Measurements from ENCODE around the gene PLCB1.
"Not testable (repeated sequence)": the region's sequence is repeated elsewhere in the genome, so short reads cannot be mapped to it uniquely, and the experiment has no call there.

PLCB1 gene

DNA sequence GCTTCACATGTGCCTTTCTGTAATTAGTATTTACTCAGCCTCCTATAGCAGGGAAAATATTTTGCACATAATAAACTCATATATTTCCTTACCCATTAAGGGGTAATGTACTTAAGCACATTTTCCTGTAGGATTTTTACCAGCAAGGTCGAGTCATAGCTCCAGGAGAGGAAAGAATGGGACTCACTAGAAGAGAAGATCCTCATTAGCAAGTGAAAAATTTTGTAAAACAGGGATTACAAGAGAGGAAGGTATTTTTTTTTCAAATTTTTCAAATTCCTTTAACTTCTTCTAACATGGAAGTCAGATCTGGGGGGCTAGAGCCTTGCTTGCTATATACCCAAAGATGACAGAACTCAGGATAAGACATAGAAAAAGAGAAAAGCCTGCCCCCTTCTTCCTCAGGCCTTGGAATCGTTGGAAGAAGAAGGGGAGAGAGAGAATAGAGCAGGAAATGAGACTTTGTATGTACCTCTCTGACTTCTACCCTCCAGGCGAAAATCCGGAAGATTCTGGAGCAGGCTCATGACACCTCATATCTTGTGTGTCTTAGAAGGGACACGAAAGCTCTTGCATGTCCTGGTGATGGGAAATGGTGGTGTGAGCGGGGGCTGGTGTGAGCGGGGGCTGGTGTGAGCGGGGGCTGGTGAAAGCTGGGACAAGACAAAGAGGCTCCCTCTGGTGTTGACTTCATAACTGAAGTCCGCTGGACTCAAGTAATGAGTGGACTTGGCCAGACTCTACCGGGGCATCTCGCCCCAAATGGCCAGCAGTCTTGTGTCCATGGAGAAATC is 679.9 kb downstream of the PLCB1 start:
- Histone ChIP-seq H3K36me3 (no peaks in the 10 kb centered on the region), H3K4me3 (no peak overlapping the region)

DNA sequence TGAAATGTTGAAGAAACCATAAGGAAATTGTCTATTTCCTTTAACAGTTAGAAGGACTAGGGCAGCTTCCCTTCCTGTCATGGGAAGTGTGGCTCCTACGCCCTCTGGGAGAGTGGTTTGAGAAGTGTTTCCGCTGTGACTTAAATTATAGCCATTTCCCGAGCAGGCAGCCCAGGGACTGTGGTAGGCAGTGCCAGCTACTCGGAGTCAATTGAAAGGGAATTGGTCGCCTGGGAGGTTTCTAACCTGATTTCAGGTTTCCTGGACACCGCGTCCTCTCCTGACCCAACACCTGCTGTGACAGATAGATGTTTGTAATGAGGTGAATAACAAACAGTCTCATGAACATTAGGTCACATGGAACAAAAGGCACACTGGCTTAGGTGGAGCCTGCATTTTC is 680.8 kb downstream of the PLCB1 start:
- Histone ChIP-seq H3K36me3 (no peaks in the 10 kb centered on the region), H3K9me3 (no peaks in the 10 kb centered on the region), H3K4me1 (peaks cover 12% of the 10 kb centered on the region), H3K9ac (no peak overlapping the region), H3K27ac (no peak overlapping the region), H4K20me1 (no peaks in the 10 kb centered on the region), H3K27me3 (no peaks in the 10 kb centered on the region), H3K4me3 (no peak overlapping the region), H3K4me2 (peak overlapping the region; percentile 28; the same call in 1 of the 2 replicates)
- TF ChIP-seq Cebpa-rat (IDR thresholded peaks at IDR 0.05), result no peak

More for the DNA sequence above, 679.9 kb downstream of the PLCB1 start:
- H3K4me2 ChIP-seq, result peak overlapping the region; percentile 28; the same call in 1 of the 2 replicates
- H3K9ac ChIP-seq, result no peak overlapping the region
- peaks cover 15% of the 10 kb centered on the region for H3K4me1 ChIP-seq
- H3K9me3 ChIP-seq, result no peaks in the 10 kb centered on the region
- TF ChIP-seq Cebpa-rat (IDR thresholded peaks at IDR 0.05), result no peak
- H4K20me1 ChIP-seq, result no peaks in the 10 kb centered on the region
- no peak overlapping the region for H3K27ac ChIP-seq
- H3K27me3 ChIP-seq, result no peaks in the 10 kb centered on the region

DNA sequence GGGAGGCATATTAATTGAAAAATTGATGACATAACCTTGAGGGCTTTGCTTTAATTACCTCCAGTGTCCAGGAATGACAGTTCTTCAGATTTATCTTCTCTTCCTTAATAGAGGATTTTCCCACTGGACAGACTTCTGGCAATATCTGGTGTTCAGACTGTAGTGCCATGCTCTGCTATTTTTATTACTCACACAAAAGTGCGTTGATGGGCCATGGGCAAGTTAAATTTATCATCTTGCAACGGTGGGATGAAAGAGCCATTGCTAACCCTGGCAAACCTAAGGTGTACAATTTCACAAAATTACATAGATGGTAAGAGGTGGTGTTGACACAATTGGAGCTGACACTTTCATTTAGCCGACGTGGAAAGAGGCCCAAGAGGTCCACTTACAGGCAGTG is 683.1 kb downstream of the PLCB1 start:
- no peaks in the 10 kb centered on the region for H4K20me1 ChIP-seq
- no peak for TF ChIP-seq Cebpa-rat (IDR thresholded peaks at IDR 0.05)
- no peaks in the 10 kb centered on the region for H3K9me3 ChIP-seq
- no peak overlapping the region for H3K27ac ChIP-seq
- H3K27me3 ChIP-seq, result no peaks in the 10 kb centered on the region
- no peak overlapping the region for H3K9ac ChIP-seq
- H3K4me3 ChIP-seq, result no peak overlapping the region
- peaks cover 8% of the 10 kb centered on the region for H3K4me1 ChIP-seq
- H3K4me2 ChIP-seq, result no peak overlapping the region
- H3K36me3 ChIP-seq, result no peaks in the 10 kb centered on the region

DNA sequence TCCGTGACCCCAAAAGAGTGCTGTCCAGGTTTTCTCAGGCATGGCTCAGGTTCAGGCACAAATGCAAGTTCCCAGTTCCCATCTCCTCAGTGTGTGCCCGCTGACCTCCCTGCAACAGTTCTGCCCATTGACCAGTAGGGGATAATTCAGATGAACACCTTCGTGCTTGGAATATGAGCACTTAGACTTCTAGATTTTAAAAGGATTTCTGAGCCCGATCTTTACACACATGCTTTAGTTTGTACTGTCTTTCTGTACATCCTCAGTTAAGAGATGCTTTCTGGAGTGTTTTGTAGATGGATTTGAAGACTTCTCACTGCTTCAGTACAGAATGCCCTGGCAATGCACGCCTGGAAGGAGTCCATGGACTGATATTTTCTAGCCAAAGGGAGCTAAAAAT is 697.2 kb downstream of the PLCB1 start:
- Histone ChIP-seq H3K9ac (no peak overlapping the region), H4K20me1 (no peaks in the 10 kb centered on the region), H3K36me3 (no peaks in the 10 kb centered on the region), H3K27me3 (no peaks in the 10 kb centered on the region), H3K4me3 (no peak overlapping the region), H3K27ac (no peak overlapping the region), H3K9me3 (no peaks in the 10 kb centered on the region), H3K4me2 (no peak overlapping the region), H3K4me1 (no peaks in the 10 kb centered on the region)
- no peak for TF ChIP-seq Cebpa-rat (IDR thresholded peaks at IDR 0.05)

DNA sequence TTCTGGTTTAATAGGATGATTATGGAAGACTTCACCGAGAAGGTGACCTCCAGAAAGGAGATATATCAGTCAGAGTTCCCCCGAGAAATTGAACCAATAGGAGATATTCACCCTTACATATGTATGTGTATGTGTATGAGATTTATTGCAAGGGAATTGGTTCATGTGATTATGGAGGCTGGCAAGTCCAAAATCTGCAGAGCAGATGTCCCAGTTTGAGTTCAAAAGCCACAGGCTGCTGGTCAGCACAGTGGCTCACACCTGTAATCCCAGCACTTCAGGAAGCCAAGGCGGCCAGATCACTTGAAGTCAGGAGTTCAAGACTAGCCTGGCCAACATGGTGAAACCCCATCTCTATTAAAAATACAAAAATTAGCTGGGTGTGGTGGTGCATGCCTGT is 702.2 kb downstream of the PLCB1 start:
- not testable (repeated sequence) for H3K27me3 ChIP-seq, H3K36me3 ChIP-seq, H3K9ac ChIP-seq, H3K4me2 ChIP-seq, H3K4me3 ChIP-seq, H4K20me1 ChIP-seq, H3K9me3 ChIP-seq, H3K27ac ChIP-seq, H3K4me1 ChIP-seq

DNA sequence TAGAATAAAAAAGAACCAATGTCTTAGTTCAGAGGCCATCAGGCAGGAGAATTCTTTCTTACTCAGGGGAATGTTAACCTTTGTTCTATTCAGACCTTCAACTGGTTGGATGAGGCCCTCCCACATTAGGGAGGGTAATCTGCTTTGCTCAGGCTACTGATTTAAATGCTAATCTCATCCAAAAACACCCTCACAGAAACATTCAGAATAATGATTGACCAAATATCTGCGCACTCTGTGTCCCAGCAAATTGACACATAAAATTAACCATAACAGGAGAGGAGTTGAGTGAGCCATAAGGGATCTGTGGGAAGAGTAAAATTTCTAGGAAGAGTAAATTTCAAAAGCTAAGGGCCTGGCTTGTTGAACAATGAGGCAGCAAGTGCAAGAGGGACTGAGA is 702.8 kb downstream of the PLCB1 start:
- Histone ChIP-seq H3K36me3 (no peaks in the 10 kb centered on the region), H3K4me3 (no peak overlapping the region)
- TF ChIP-seq Cebpa-rat (IDR thresholded peaks at IDR 0.05), result no peak

DNA sequence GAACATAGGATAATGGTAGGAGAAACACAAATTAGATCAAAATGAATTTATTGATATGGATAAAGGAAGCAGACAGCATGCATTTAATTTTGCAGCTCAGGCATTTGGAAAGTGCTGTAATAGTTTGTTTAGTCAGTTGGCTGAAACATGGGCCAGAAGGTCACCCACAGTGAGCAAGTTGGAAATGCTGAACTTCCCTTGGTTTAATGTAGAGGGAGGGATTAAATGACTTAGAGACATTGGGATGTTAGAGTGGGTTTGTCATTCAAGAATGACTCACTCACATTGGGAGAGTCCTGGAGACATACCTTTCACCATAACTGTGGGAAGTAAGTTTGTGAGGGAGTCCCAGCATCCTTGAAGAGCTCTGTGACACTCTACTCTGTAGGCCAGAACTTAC is 705.3 kb downstream of the PLCB1 start:
- Histone ChIP-seq H3K27ac (no peak overlapping the region), H3K9ac (no peak overlapping the region), H3K4me1 (no peaks in the 10 kb centered on the region), H3K36me3 (no peaks in the 10 kb centered on the region), H3K4me2 (no peak overlapping the region), H4K20me1 (no peaks in the 10 kb centered on the region), H3K27me3 (no peaks in the 10 kb centered on the region), H3K4me3 (no peak overlapping the region), H3K9me3 (peaks cover 11% of the 10 kb centered on the region)
- TF ChIP-seq Cebpa-rat (IDR thresholded peaks at IDR 0.05), result no peak

More for the DNA sequence above, 702.8 kb downstream of the PLCB1 start:
- Histone ChIP-seq H3K4me1 (no peaks in the 10 kb centered on the region), H4K20me1 (no peaks in the 10 kb centered on the region), H3K4me2 (no peak overlapping the region), H3K27me3 (no peaks in the 10 kb centered on the region), H3K27ac (no peak overlapping the region), H3K9ac (no peak overlapping the region), H3K9me3 (no peaks in the 10 kb centered on the region)

DNA sequence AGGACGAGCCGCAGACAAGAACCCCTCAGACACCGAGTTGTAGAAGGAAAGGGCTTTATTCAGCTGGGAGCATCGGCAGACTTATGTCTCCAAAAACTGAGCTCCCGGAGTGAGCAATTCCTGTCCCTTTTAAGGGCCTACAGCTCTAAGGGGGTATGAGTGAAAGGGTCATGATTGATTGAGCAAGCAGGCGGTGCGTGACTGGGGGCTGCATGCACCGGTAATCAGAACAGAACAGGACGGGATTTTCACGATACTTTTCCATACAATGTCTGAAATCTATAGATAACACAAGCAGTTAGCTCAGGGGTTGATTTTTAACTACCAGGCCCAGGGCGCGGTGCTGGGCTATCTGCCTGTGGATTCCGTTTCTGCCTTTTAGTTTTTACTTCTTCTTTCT is 710.5 kb downstream of the PLCB1 start:
- Histone ChIP-seq H3K27ac (no peak overlapping the region), H3K27me3 (no peaks in the 10 kb centered on the region), H3K9me3 (peaks cover 14% of the 10 kb centered on the region), H3K4me1 (no peaks in the 10 kb centered on the region), H3K9ac (no peak overlapping the region), H3K4me2 (no peak overlapping the region), H3K36me3 (no peaks in the 10 kb centered on the region), H4K20me1 (no peaks in the 10 kb centered on the region), H3K4me3 (no peak overlapping the region)
- TF ChIP-seq Cebpa-rat (IDR thresholded peaks at IDR 0.05), result no peak

DNA sequence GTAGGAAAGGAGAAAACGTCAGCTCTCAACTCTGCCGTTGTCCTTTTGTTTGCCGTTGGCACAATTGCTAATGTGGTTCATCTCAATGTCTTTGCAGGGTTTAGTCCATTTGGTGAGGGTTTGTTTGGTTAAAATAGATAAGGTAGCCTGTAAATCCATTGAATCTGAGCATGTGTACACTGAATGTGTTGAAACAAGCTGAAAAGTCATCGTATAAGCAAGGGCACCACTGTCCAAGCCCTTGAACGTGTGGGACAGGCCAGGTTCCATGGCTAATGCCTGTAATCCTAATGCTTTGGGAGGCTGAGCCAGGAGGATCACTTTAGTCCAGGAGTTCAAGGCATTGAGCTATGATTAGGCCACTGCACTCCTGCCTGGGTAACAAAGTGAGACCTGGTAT is 712.1 kb downstream of the PLCB1 start:
- TF ChIP-seq Cebpa-rat (IDR thresholded peaks at IDR 0.05), result no peak
- Histone ChIP-seq H3K9ac (no peak overlapping the region), H3K9me3 (peaks cover 14% of the 10 kb centered on the region), H3K36me3 (no peaks in the 10 kb centered on the region), H3K27me3 (no peaks in the 10 kb centered on the region), H3K4me1 (no peaks in the 10 kb centered on the region), H3K4me2 (no peak overlapping the region), H4K20me1 (no peaks in the 10 kb centered on the region), H3K4me3 (no peak overlapping the region), H3K27ac (no peak overlapping the region)

DNA sequence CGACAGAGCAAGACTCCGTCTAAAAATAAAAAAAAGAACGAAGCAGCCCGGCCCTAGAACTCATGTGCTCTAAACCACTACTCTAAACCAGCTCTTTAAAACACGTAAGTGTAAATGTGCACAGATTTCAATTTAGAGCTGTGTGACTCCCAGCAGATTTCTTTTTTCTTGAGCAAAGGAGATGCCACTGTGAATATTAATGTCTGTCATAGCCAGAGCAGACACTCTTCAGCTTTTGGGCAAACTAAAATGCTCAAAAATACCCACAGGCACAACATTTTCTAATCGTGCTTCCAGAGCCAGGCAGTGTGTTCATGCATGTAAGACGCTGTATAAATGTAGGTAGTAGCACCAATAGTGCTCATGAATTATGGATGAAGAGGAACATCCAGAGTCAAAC is 717.9 kb downstream of the PLCB1 start:
- no peaks in the 10 kb centered on the region for H4K20me1 ChIP-seq
- no peak overlapping the region for H3K27ac ChIP-seq
- no peaks in the 10 kb centered on the region for H3K36me3 ChIP-seq
- H3K4me3 ChIP-seq, result no peak overlapping the region
- H3K4me2 ChIP-seq, result no peak overlapping the region
- H3K9me3 ChIP-seq, result no peaks in the 10 kb centered on the region
- no peak for TF ChIP-seq Cebpa-rat (IDR thresholded peaks at IDR 0.05)
- H3K27me3 ChIP-seq, result no peaks in the 10 kb centered on the region
- no peak overlapping the region for H3K9ac ChIP-seq
- no peaks in the 10 kb centered on the region for H3K4me1 ChIP-seq

DNA sequence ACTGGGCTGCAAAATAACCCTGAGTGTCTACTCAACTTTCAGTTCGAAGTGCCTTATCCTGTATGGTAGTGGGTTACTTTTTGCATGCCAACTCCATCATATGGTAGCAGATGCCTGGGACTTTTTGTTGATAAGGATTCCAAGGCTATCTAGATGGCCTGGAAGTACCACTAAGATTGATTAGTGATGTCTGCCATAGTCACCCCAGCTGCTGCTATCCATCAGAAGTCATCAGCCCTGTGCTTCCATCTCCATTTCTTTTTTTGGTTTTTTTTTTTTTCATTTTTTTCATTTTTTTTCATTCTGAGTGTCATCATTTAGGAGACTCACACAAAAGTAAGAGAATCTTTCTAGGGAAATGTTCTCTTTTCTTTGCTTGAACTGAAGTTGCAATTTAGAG is 719.4 kb downstream of the PLCB1 start:
- no peak overlapping the region for H3K4me3 ChIP-seq
- no peaks in the 10 kb centered on the region for H4K20me1 ChIP-seq
- H3K27me3 ChIP-seq, result no peaks in the 10 kb centered on the region
- H3K9ac ChIP-seq, result no peak overlapping the region
- TF ChIP-seq Cebpa-rat (IDR thresholded peaks at IDR 0.05), result no peak
- H3K9me3 ChIP-seq, result no peaks in the 10 kb centered on the region
- no peaks in the 10 kb centered on the region for H3K36me3 ChIP-seq
- H3K27ac ChIP-seq, result no peak overlapping the region
- no peak overlapping the region for H3K4me2 ChIP-seq
- H3K4me1 ChIP-seq, result no peaks in the 10 kb centered on the region

DNA sequence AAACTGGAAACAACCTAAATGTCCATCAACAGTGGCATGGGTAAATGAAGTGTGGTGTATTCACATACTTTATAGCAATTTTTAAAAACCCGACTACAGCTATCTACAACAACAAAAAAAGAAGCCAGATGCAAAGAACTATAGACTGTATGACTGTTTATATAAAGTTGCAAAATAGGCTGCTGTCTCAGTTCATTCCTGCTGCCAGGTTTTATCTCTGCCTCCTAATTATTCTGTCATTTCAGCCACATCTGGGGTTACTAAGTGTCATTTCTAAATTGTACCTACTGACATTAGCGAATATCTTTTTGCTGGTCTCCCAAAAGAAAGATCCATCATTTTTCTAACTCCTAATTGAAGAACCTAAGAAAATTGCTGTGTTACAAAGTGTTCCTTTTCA is 719.9 kb downstream of the PLCB1 start:
- H3K4me2 ChIP-seq, H3K9me3 ChIP-seq, H3K9ac ChIP-seq, H3K27me3 ChIP-seq, H3K4me3 ChIP-seq, H3K27ac ChIP-seq, H3K4me1 ChIP-seq, H3K36me3 ChIP-seq, H4K20me1 ChIP-seq: not testable (repeated sequence)

DNA sequence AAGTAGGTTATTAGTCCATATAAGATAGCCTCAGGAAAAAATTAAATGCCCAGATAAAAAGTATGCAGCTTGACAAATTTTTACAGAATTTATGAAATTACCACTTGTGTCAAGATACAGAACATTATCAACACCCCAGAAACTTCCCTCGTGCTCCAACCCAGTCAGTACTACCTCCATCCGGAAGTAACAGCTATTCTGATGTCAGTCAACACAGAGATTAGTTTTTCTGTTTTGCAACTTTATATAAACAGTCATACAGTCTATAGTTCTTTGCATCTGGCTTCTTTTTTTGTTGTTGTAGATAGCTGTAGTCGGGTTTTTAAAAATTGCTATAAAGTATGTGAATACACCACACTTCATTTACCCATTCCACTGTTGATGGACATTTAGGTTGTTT is 721.1 kb downstream of the PLCB1 start:
- H3K36me3 ChIP-seq, H3K9me3 ChIP-seq, H3K4me3 ChIP-seq, H4K20me1 ChIP-seq, H3K4me1 ChIP-seq, H3K4me2 ChIP-seq, H3K9ac ChIP-seq, H3K27me3 ChIP-seq, H3K27ac ChIP-seq: not testable (repeated sequence)
